Right lobe of liver (tissue), 6 donors: Measurements from ENCODE around the gene AHNAK2. TPM values are rescaled to one million over a fixed set of nuclear protein-coding genes. Genes with fewer than 3 reads are reported as not detected.
A peak's percentile ranks its signal among the peaks of the same experiment; 100 is the strongest.

ENCODE experiments used
- ATAC-seq, 4 donors: fragments of 200-7000 bp; cut with Tn5 transposase; one replicate each; pipeline ENCODE4 v1.9.1; 2020; ENCODE audit warnings: mild to moderate bottlenecking in 4 of 4, moderate library complexity in 4 of 4
- DNase-seq, 3 donors: peaks; one replicate each; pipeline ENCODE4 v3.0.0-alpha.2; 2020
- H3K27ac ChIP-seq, 3 donors: fragments of 200-600 bp; one replicate each; pipeline ENCODE4 v1.8.0; 2022
- H3K27me3 ChIP-seq, 2 donors: fragments of 200-600 bp; one replicate each; pipeline ENCODE4 v1.8.0; 2022
- H3K36me3 ChIP-seq, 4 donors: fragments of 200-600 bp; sonication (generic) in 1 of 4; one replicate each; pipeline versions ENCODE4 v1.5.1 to v1.8.0; 2017 to 2022; ENCODE audit warnings: control low read depth in 1 of 4
- H3K4me1 ChIP-seq, 4 donors: fragments of 200-600 bp; sonication (generic) in 1 of 4; one replicate each; pipeline versions ENCODE4 v1.5.1 to v1.8.0; 2017 to 2022; ENCODE audit warnings: control low read depth in 1 of 4
- H3K4me3 ChIP-seq, 3 donors: fragments of 200-600 bp; one replicate each; pipeline ENCODE4 v1.8.0; 2022
- H3K9me3 ChIP-seq, 4 donors: fragments of 200-600 bp; sonication (generic) in 1 of 4; one replicate each; pipeline versions ENCODE4 v1.5.1 to v1.8.0; 2017 to 2022; ENCODE audit warnings: control low read depth in 1 of 4
- CTCF ChIP-seq, 4 donors: fragments of 200-600 bp in 3 of 4; fragments of 450-650 bp in 1 of 4; IDR thresholded peaks; one replicate each; pipeline versions ENCODE4 v1.5.1 to v1.8.0; 2016 to 2022; ENCODE audit warnings: antibody characterized with exemption in 4 of 4, mild to moderate bottlenecking in 2 of 4
- POLR2A ChIP-seq: fragments of 450-650 bp; IDR thresholded peaks from one replicate; pipeline ENCODE4 v1.6.1; 2017; ENCODE audit warnings: antibody characterized with exemption, mild to moderate bottlenecking
- WGBS: methylation state at CpG from one replicate; pipeline ENCODE4 v1.1.6; 2018; ENCODE audit warnings: low coverage, low lambda C conversion rate; ENCODE audit not compliant: insufficient coverage; ENCODE audit errors: missing lambda C conversion rate; 5-methylcytosine and 5-hydroxymethylcytosine counted together
- intact Hi-C, 2 donors: fragments of 100-400 bp; cut with DNase I; formaldehyde crosslinking; loops; one replicate each; pipeline versions ENCODE4 v1.11.2 to v1.14.1; 2022
- total RNA-seq, 6 experiments: library from RNA; depleted of rRNA in 2 of 6; stranded (reverse); fragments of >200 nt in 2 of 6; fragmentation: NEBNext Ultra II Directional in 3 of 6; extraction: Animal tissue kit (Norgen Biotek cat#: 25700) in 3 of 6; gene quantifications; one replicate each; pipeline versions ENCODE4 v1.1.0 to v1.2.4, GENCODE V29; 2016 to 2023
- donor health status: DM: no; HTN: yes; CAD: no.
- donor health status: DM: no; HTN: no; CAD: no.
- donor health status: DM: no; HTN: no; CAD: no.
- donor health status: DM: no; HTN: yes; CAD: no.
- donor health status: DM: no; HTN: yes; CAD: no.

AHNAK2 gene
- total RNA-seq, 6 experiments from 2014 or later: 2.1 to 12.2 (median 4.6) TPM

- Histone ChIP-seq H3K4me3 (no peak overlapping the region), H3K36me3 (no peaks in the 10 kb centered on the region), H3K27ac (no peak overlapping the region), H3K9me3 (no peaks in the 10 kb centered on the region), H3K4me1 (peaks cover 0 to 8% (median 0%) of the 10 kb centered on the region in 4 donors), H3K27me3 (no peaks in the 10 kb centered on the region)
- WGBS: no CpG with 5 or more reads among the region's 10 CpGs
- TF ChIP-seq POLR2A: no peak
- DNase-seq: peak in 2 of 3 donors; percentile 16 to 34
- ATAC-seq: no peak
- intact Hi-C loops: no loop called here
These were observed 8.4 kb downstream of the AHNAK2 start for GRCh38 chr14:104969741-104970230.

DNA sequence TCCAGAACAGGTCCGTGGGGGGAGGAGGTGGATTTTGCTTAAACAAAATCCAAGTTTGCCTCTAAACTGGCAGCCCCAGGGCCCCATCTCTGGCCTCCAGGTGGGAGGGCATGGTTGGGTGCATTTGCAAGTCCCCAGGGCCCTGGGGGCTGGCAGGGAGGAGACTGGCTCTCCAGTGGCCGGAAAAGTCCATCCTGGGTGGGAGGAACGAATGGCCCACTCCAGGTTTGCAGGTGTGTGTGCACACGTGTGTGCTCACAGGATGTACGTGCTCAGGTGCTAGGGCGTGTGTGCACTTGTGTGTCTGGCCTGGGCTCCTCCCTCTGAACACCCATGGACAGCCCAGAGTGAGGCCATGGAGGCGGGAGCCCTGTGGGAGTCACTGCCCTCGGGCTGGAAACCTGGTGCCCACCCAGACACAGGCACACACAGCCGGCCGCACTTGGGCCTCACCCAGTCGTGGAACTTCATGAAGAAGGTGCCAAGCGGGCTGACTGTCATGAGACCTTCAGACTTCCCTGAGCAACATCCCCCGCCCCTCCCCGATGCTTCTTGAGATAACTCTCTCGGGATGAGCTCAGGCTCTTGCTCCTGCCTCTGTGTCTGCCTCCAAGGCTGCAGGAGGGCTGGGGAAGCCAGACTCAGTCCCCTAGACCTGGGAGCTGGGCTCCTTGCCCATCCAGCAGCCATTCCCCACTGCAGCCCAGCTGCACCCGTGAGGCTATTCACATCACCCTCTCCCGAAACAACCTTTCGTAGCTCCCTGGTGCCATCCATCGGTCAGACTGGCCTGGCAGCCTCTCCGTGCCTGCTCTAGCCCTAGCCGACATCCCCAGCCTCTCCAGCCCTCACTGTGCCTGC is 9.4 kb downstream of the AHNAK2 start:
- no peaks in the 10 kb centered on the region for H3K9me3 ChIP-seq
- intact Hi-C loops: no loop called here
- H3K27me3 ChIP-seq: no peaks in the 10 kb centered on the region
- peak overlapping the region in 1 of 3 donors; percentile 19 for H3K4me3 ChIP-seq
- TF ChIP-seq POLR2A: no peak
- ATAC-seq: no peak
- peaks cover 0 to 8% (median 0%) of the 10 kb centered on the region in 4 donors for H3K4me1 ChIP-seq
- H3K27ac ChIP-seq: no peak overlapping the region
- no peaks in the 10 kb centered on the region for H3K36me3 ChIP-seq
- 56% methylated on average over 7 of the region's 21 CpGs for WGBS
- DNase-seq: peak in 1 of 3 donors; percentile 49

DNA sequence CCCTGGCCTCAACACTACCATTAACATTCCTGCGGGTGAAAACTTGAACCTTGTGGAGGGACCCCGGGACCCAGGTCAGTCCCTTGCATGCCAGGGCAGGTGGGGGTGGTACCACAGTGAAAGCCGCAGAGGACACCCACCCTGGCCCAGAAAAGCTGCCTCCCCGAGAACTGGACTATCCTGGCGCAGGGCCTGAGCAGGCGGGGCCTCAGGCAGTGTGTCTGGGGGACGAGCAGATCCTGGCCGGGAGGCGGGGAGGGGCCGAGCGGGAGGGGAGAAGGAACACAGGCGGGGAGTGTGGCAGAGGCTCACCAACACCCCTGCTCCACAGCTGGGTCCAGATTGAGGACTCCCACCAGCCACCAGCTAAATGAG is 10.0 kb downstream of the AHNAK2 start:
- ATAC-seq: peak; percentile 47 to 57 (median 50)
- H3K9me3 ChIP-seq: no peaks in the 10 kb centered on the region
- peak overlapping the region in 2 of 3 donors; percentile 2 to 19 for H3K4me3 ChIP-seq
- TF ChIP-seq POLR2A (no peak), CTCF (IDR thresholded peaks at IDR 0.05) (no peak)
- peak in 2 of 3 donors; percentile 64 to 74 for DNase-seq
- intact Hi-C loops: no loop called here
- 0% methylated on average over 1 of the region's 12 CpGs for WGBS
- no peaks in the 10 kb centered on the region for H3K27me3 ChIP-seq
- no peak overlapping the region for H3K27ac ChIP-seq
- H3K36me3 ChIP-seq: no peaks in the 10 kb centered on the region
- peaks cover 0 to 8% (median 0%) of the 10 kb centered on the region in 4 donors for H3K4me1 ChIP-seq

- H3K4me1 ChIP-seq: peaks cover 0 to 8% (median 0%) of the 10 kb centered on the region in 4 donors
- H3K4me3 ChIP-seq: peak overlapping the region in 2 of 3 donors; percentile 2 to 19
- TF ChIP-seq CTCF (IDR thresholded peaks at IDR 0.05) (no peak), POLR2A (no peak)
- no peaks in the 10 kb centered on the region for H3K36me3 ChIP-seq
- intact Hi-C loops: no loop called here
- 5% methylated on average over 11 of the region's 36 CpGs for WGBS
- peak in 2 of 3 donors; percentile 42 to 56 for DNase-seq
- H3K27ac ChIP-seq: no peak overlapping the region
- no peaks in the 10 kb centered on the region for H3K27me3 ChIP-seq
- peak; percentile 34 to 64 (median 52) for ATAC-seq
- no peaks in the 10 kb centered on the region for H3K9me3 ChIP-seq
These were observed 10.6 kb downstream of the AHNAK2 start for GRCh38 chr14:104967386-104968152.

DNA sequence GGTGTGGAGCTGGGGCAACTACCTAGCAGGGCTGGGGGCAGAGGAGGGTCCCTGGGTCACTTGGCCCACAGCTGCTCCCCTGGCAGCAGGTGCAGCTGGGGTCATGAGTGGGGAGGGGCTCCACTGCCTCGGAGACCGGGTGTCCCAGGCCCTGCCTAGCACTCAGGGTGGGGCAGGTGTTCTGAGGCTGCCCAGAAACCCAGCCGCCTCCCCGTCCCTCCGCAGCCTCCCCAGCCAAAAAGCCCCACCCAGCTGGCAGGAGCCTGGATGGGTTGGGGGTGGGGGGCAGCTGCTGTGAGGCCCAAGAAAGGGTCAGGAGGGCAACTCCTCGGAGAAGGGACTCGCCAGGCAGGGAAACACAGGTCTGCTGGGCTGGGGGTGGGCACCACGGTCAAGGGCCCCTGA is 11.2 kb downstream of the AHNAK2 start:
- no peak overlapping the region for H3K4me3 ChIP-seq

More for the DNA sequence above, 11.2 kb downstream of the AHNAK2 start:
- WGBS: no CpG with 5 or more reads among the region's 8 CpGs
- Histone ChIP-seq H3K36me3 (no peaks in the 10 kb centered on the region), H3K4me1 (peaks cover 0 to 8% (median 0%) of the 10 kb centered on the region in 4 donors), H3K27me3 (no peaks in the 10 kb centered on the region), H3K9me3 (no peaks in the 10 kb centered on the region), H3K27ac (no peak overlapping the region)
- ATAC-seq (no peak), DNase-seq (peak in 1 of 3 donors; percentile 45)
- no peak for TF ChIP-seq POLR2A
- TF ChIP-seq CTCF (IDR thresholded peaks at IDR 0.05): no peak
- intact Hi-C loops: no loop called here
